Osteoblast (primary cell): ENCODE measurements around the gene MTMR8. TPM values are rescaled to one million over a fixed set of nuclear protein-coding genes. Genes with fewer than 3 reads are reported as not detected.

Experiments
- DNase-seq: peaks from one replicate; pipeline ENCODE4 v3.0.0; 2011; ENCODE audit warnings: low spot score, mixed read lengths; ENCODE audit not compliant: insufficient read length; ENCODE audit errors: missing footprints
- H2AFZ ChIP-seq: 2 replicates; pipeline ENCODE4 v1.6.0; 2011; ENCODE audit warnings: mild to moderate bottlenecking, low read length
- H3K27ac ChIP-seq: 2 replicates; pipeline ENCODE4 v1.5.1; 2011; ENCODE audit warnings: mild to moderate bottlenecking, low read depth, low read length, moderate library complexity
- H3K27me3 ChIP-seq: 2 replicates; pipeline ENCODE4 v1.6.0; 2012; ENCODE audit warnings: mild to moderate bottlenecking, control low read depth, inconsistent platforms, low read length, moderate library complexity; ENCODE audit not compliant: insufficient read depth
- H3K36me3 ChIP-seq: 2 replicates; pipeline ENCODE4 v1.5.1; 2011; ENCODE audit warnings: mild to moderate bottlenecking, low read length, control low read depth, moderate library complexity; ENCODE audit not compliant: insufficient read depth
- H3K4me1 ChIP-seq: 2 replicates; pipeline ENCODE4 v1.5.1; 2011; ENCODE audit warnings: mild to moderate bottlenecking, low read length, control low read depth, moderate library complexity; ENCODE audit not compliant: insufficient read depth
- H3K4me2 ChIP-seq: 2 replicates; pipeline ENCODE4 v1.6.0; 2011; ENCODE audit warnings: mild to moderate bottlenecking, low read length; ENCODE audit not compliant: insufficient read depth
- H3K4me3 ChIP-seq: fragments of 200-600 bp; sonication (generic); 3 replicates; pipeline ENCODE4 v1.5.1; 2012; ENCODE audit warnings: mild to moderate bottlenecking, low read length, inconsistent platforms; ENCODE audit not compliant: insufficient read depth
- H3K79me2 ChIP-seq: 2 replicates; pipeline ENCODE4 v1.6.0; 2012; ENCODE audit warnings: mild to moderate bottlenecking, low read length, control low read depth, inconsistent platforms; ENCODE audit not compliant: insufficient read depth
- H3K9me3 ChIP-seq: 2 replicates; pipeline ENCODE4 v1.5.1; 2011; ENCODE audit warnings: low read depth, low read length, control low read depth
- H4K20me1 ChIP-seq: 2 replicates; pipeline ENCODE4 v1.6.0; 2012; ENCODE audit warnings: mild to moderate bottlenecking, low read length, control low read depth; ENCODE audit not compliant: insufficient read depth
- total RNA-seq: library from RNA; depleted of rRNA; stranded (reverse); fragments of >200 nt; gene quantifications from 2 replicates; pipeline ENCODE4 v1.2.3, GENCODE V29; 2012
- TF ChIP-seq, protein P1 (sequence below): IDR thresholded peaks from 2 replicates; pipeline ENCODE4 v1.5.1; 2011; ENCODE audit warnings: mild to moderate bottlenecking, low read depth, low read length, moderate library complexity; ENCODE audit errors: extremely low read depth

The MTMR8 gene
- total RNA-seq, 1 donor, result 0.72 TPM

GRCh38 chrX:64330284-64330683 lies 65.0 kb downstream of the MTMR8 start:
- H3K9me3 ChIP-seq, result no peaks in the 10 kb centered on the region
- H3K4me1 ChIP-seq, result no peaks in the 10 kb centered on the region
- no peak overlapping the region for H3K4me2 ChIP-seq
- no peak for DNase-seq
- H4K20me1 ChIP-seq, result no peaks in the 10 kb centered on the region
- H3K36me3 ChIP-seq, result no peaks in the 10 kb centered on the region
- H3K27me3 ChIP-seq, result no peaks in the 10 kb centered on the region
- H3K27ac ChIP-seq, result no peak overlapping the region
- H3K4me3 ChIP-seq, result no peak overlapping the region
- H3K79me2 ChIP-seq, result no peaks in the 10 kb centered on the region
- TF ChIP-seq, protein P1, sequence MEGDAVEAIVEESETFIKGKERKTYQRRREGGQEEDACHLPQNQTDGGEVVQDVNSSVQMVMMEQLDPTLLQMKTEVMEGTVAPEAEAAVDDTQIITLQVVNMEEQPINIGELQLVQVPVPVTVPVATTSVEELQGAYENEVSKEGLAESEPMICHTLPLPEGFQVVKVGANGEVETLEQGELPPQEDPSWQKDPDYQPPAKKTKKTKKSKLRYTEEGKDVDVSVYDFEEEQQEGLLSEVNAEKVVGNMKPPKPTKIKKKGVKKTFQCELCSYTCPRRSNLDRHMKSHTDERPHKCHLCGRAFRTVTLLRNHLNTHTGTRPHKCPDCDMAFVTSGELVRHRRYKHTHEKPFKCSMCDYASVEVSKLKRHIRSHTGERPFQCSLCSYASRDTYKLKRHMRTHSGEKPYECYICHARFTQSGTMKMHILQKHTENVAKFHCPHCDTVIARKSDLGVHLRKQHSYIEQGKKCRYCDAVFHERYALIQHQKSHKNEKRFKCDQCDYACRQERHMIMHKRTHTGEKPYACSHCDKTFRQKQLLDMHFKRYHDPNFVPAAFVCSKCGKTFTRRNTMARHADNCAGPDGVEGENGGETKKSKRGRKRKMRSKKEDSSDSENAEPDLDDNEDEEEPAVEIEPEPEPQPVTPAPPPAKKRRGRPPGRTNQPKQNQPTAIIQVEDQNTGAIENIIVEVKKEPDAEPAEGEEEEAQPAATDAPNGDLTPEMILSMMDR, result no peak
- H2AFZ ChIP-seq, result no peak overlapping the region

GRCh38 chrX:64321507-64321906 lies 73.7 kb downstream of the MTMR8 start:
- no peak overlapping the region for H3K4me3 ChIP-seq
- no peaks in the 10 kb centered on the region for H3K36me3 ChIP-seq
- TF ChIP-seq, protein P1, result no peak
- H4K20me1 ChIP-seq, result no peaks in the 10 kb centered on the region
- no peak overlapping the region for H2AFZ ChIP-seq
- no peaks in the 10 kb centered on the region for H3K79me2 ChIP-seq
- no peak overlapping the region for H3K27ac ChIP-seq
- no peaks in the 10 kb centered on the region for H3K4me1 ChIP-seq
- no peak overlapping the region for H3K4me2 ChIP-seq
- no peaks in the 10 kb centered on the region for H3K27me3 ChIP-seq
- peaks cover 7% of the 10 kb centered on the region for H3K9me3 ChIP-seq
- DNase-seq, result no peak

DNA sequence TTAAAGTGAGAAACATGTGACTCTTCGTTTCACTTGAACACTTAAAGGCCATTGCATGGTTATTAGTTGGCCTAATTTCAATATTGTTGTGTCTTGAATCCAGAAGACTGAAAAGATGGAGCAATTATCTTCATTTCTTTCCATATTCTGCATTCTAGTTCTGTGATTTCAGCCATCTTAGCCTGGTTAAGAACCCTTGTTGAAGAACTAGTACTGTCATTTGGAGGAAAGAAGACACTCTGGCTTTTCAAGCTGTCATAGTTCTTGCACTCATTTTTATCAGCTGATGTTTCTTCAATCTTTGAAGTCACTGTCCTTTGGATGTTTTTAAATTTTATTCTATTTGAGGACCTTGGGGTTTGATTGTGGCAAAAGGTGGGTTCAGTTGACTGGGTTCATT lies 81.6 kb downstream of the MTMR8 start:
- no peaks in the 10 kb centered on the region for H3K79me2 ChIP-seq
- H3K36me3 ChIP-seq, result no peaks in the 10 kb centered on the region
- H3K9me3 ChIP-seq, result peaks cover 2% of the 10 kb centered on the region
- TF ChIP-seq, protein P1, result no peak
- no peak overlapping the region for H3K4me2 ChIP-seq
- no peaks in the 10 kb centered on the region for H3K27me3 ChIP-seq
- no peaks in the 10 kb centered on the region for H4K20me1 ChIP-seq
- H3K4me3 ChIP-seq, result no peak overlapping the region
- DNase-seq, result no peak
- no peaks in the 10 kb centered on the region for H3K4me1 ChIP-seq
- no peak overlapping the region for H3K27ac ChIP-seq
- no peak overlapping the region for H2AFZ ChIP-seq

GRCh38 chrX:64306712-64307111 lies 88.5 kb downstream of the MTMR8 start:
- H3K36me3 ChIP-seq, result no peaks in the 10 kb centered on the region
- H3K4me1 ChIP-seq, result no peaks in the 10 kb centered on the region
- DNase-seq, result no peak
- no peak overlapping the region for H3K27ac ChIP-seq
- H3K9me3 ChIP-seq, result no peaks in the 10 kb centered on the region
- no peaks in the 10 kb centered on the region for H4K20me1 ChIP-seq
- no peaks in the 10 kb centered on the region for H3K27me3 ChIP-seq
- no peak overlapping the region for H2AFZ ChIP-seq
- no peak overlapping the region for H3K4me3 ChIP-seq
- TF ChIP-seq, protein P1, result no peak
- H3K4me2 ChIP-seq, result no peak overlapping the region
- H3K79me2 ChIP-seq, result no peaks in the 10 kb centered on the region
